Measurements from ENCODE around the gene UBE3D. TPM values are rescaled to one million over a fixed set of nuclear protein-coding genes. Genes with fewer than 3 reads are reported as not detected.

The UBE3D gene
- total RNA-seq, 1 experiment from 2014 or later, result 9.5 TPM

GRCh38 chr6:82914511-82914910, 151.1 kb downstream of the UBE3D start:
- H3K9me3 Mint-ChIP-seq (ENCODE audit: low read depth, unreplicated experiment), result peaks cover 3% of the 10 kb centered on the region
- no peak for TF ChIP-seq CTCF (IDR thresholded peaks at IDR 0.05; ENCODE audit: unreplicated experiment)
- DNase-seq, result no peak
- no peak overlapping the region for H3K27ac Mint-ChIP-seq (ENCODE audit: unreplicated experiment)
- H3K4me1 Mint-ChIP-seq (ENCODE audit: low read depth, unreplicated experiment), result peaks cover 15% of the 10 kb centered on the region
- CTCF ChIA-PET, result no interaction called here
- intact Hi-C loops (cut with micrococcal nuclease; ENCODE audit: unreplicated experiment), result no loop called here
- H3K27me3 Mint-ChIP-seq (ENCODE audit: unreplicated experiment), result no peaks in the 10 kb centered on the region
- no peaks in the 10 kb centered on the region for H3K36me3 Mint-ChIP-seq (ENCODE audit: insufficient read depth, unreplicated experiment)
- BruUV-seq (replicated peaks), result no TSS peak
- no peak overlapping the region for H3K4me3 Mint-ChIP-seq (ENCODE audit: low read depth, unreplicated experiment)

- H3K36me3 Mint-ChIP-seq (ENCODE audit: insufficient read depth, unreplicated experiment), result no peaks in the 10 kb centered on the region
- no peak overlapping the region for H3K27ac Mint-ChIP-seq (ENCODE audit: unreplicated experiment)
- intact Hi-C loops (cut with micrococcal nuclease; ENCODE audit: unreplicated experiment), result no loop called here
- CTCF ChIA-PET, result no interaction called here
- H3K4me1 Mint-ChIP-seq (ENCODE audit: low read depth, unreplicated experiment), result no peaks in the 10 kb centered on the region
- H3K9me3 Mint-ChIP-seq (ENCODE audit: low read depth, unreplicated experiment), result no peaks in the 10 kb centered on the region
- no TSS peak for BruUV-seq (replicated peaks)
- TF ChIP-seq CTCF (IDR thresholded peaks at IDR 0.05; ENCODE audit: unreplicated experiment), result no peak
- no peaks in the 10 kb centered on the region for H3K27me3 Mint-ChIP-seq (ENCODE audit: unreplicated experiment)
- no peak overlapping the region for H3K4me3 Mint-ChIP-seq (ENCODE audit: low read depth, unreplicated experiment)
- DNase-seq, result no peak
Observed at GRCh38 chr6:82910820-82911219, 154.8 kb downstream of the UBE3D start.

GRCh38 chr6:82910395-82910794, 155.2 kb downstream of the UBE3D start:
- Mint-ChIP-seq H3K4me3 (ENCODE audit: low read depth, unreplicated experiment) (no peak overlapping the region), H3K9me3 (ENCODE audit: low read depth, unreplicated experiment) (no peaks in the 10 kb centered on the region), H3K27me3 (ENCODE audit: unreplicated experiment) (no peaks in the 10 kb centered on the region), H3K4me1 (ENCODE audit: low read depth, unreplicated experiment) (no peaks in the 10 kb centered on the region), H3K27ac (ENCODE audit: unreplicated experiment) (no peak overlapping the region), H3K36me3 (ENCODE audit: insufficient read depth, unreplicated experiment) (no peaks in the 10 kb centered on the region)
- DNase-seq, result no peak
- intact Hi-C loops (cut with micrococcal nuclease; ENCODE audit: unreplicated experiment), result no loop called here
- CTCF ChIA-PET, result no interaction called here
- no TSS peak for BruUV-seq (replicated peaks)
- TF ChIP-seq CTCF (IDR thresholded peaks at IDR 0.05; ENCODE audit: unreplicated experiment), result no peak

GRCh38 chr6:82909551-82909950, 156.1 kb downstream of the UBE3D start:
- no peaks in the 10 kb centered on the region for H3K9me3 Mint-ChIP-seq (ENCODE audit: low read depth, unreplicated experiment)
- no peaks in the 10 kb centered on the region for H3K27me3 Mint-ChIP-seq (ENCODE audit: unreplicated experiment)
- intact Hi-C loops (cut with micrococcal nuclease; ENCODE audit: unreplicated experiment), result no loop called here
- DNase-seq, result no peak
- no peak overlapping the region for H3K4me3 Mint-ChIP-seq (ENCODE audit: low read depth, unreplicated experiment)
- CTCF ChIA-PET, result no interaction called here
- no peak for TF ChIP-seq CTCF (IDR thresholded peaks at IDR 0.05; ENCODE audit: unreplicated experiment)
- no peaks in the 10 kb centered on the region for H3K36me3 Mint-ChIP-seq (ENCODE audit: insufficient read depth, unreplicated experiment)
- no peaks in the 10 kb centered on the region for H3K4me1 Mint-ChIP-seq (ENCODE audit: low read depth, unreplicated experiment)
- BruUV-seq (replicated peaks), result no TSS peak
- H3K27ac Mint-ChIP-seq (ENCODE audit: unreplicated experiment), result no peak overlapping the region

GRCh38 chr6:82908661-82909060, 157.0 kb downstream of the UBE3D start:
- no peaks in the 10 kb centered on the region for H3K27me3 Mint-ChIP-seq (ENCODE audit: unreplicated experiment)
- CTCF ChIA-PET, result no interaction called here
- DNase-seq, result no peak
- H3K4me1 Mint-ChIP-seq (ENCODE audit: low read depth, unreplicated experiment), result no peaks in the 10 kb centered on the region
- H3K27ac Mint-ChIP-seq (ENCODE audit: unreplicated experiment), result no peak overlapping the region
- no TSS peak for BruUV-seq (replicated peaks)
- no peak for TF ChIP-seq CTCF (IDR thresholded peaks at IDR 0.05; ENCODE audit: unreplicated experiment)
- H3K9me3 Mint-ChIP-seq (ENCODE audit: low read depth, unreplicated experiment), result no peaks in the 10 kb centered on the region
- intact Hi-C loops (cut with micrococcal nuclease; ENCODE audit: unreplicated experiment), result no loop called here
- H3K4me3 Mint-ChIP-seq (ENCODE audit: low read depth, unreplicated experiment), result no peak overlapping the region
- H3K36me3 Mint-ChIP-seq (ENCODE audit: insufficient read depth, unreplicated experiment), result no peaks in the 10 kb centered on the region
